ENCODE measurements around the gene UNC5A.

GRCh38 chr5:176784218-176785165 lies 25.9 kb upstream of the UNC5A start:
- TF ChIP-seq YY1 (IDR thresholded peaks at IDR 0.05; ENCODE audit: insufficient read depth, insufficient read length) (no peak), SUZ12 (IDR thresholded peaks at IDR 0.05; ENCODE audit: extremely low read depth, insufficient read depth, insufficient read length) (no peak)
